ENCODE data around the gene PACSIN2.
"Not testable (repeated sequence)": the region's sequence is repeated elsewhere in the genome, so short reads cannot be mapped to it uniquely, and the experiment has no call there.

PACSIN2 gene

DNA sequence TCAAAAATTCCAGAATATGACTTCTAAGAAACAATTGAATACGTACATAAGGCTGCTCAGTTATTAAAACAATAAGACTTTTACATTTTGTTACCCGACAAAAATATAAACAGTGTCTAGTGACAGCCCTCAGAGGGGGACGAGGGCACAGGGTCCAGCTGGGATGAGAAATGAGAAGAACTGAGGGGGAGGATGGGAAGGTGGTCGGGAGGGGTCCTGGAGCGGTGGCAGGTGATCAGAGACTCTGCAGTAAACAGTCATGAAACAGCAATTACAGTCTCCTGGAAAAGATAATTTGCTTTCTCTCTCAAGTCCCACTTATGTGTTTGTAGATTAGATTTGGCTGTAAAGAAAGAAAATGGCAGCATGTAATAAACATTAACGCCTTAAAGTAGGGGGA, 56.0 kb downstream of the PACSIN2 start:
- TF ChIP-seq CTCF (conservative IDR thresholded peaks at IDR 0.05; ENCODE audit: control insufficient read depth, insufficient read depth, low read depth, low read length), result no peak
- no peak overlapping the region for H3K4me3 ChIP-seq (ENCODE audit: control insufficient read depth, low read depth, low read length)
- DNase-seq (ENCODE audit: low read depth), result no peak

DNA sequence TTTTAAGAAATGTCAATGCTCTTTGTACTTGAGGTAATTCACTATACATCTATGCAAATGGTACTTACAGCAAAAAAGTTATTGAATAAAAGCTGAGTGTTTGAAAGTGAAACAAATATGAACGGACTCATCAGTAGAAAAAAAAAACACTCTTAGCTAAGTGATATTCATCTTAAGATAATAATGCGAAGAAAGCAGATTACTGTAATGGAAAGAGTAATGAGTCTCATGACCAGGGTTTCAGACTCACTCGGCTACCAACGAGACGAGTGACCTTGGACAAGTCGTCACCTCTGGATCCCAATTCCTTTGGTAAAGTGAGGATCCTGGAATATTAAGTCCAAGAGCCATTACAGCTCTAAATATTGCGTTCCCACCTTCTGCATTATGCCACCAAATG, 57.0 kb downstream of the PACSIN2 start:
- DNase-seq (ENCODE audit: low read depth), result no peak
- H3K4me3 ChIP-seq (ENCODE audit: control insufficient read depth, low read depth, low read length), result no peak overlapping the region
- no peak for TF ChIP-seq CTCF (conservative IDR thresholded peaks at IDR 0.05; ENCODE audit: control insufficient read depth, insufficient read depth, low read depth, low read length)

GRCh38 chr22:42957544-42957943, 57.4 kb downstream of the PACSIN2 start:
- no peak overlapping the region for H3K4me3 ChIP-seq (ENCODE audit: control insufficient read depth, low read depth, low read length)
- DNase-seq (ENCODE audit: low read depth), result no peak
- TF ChIP-seq CTCF (conservative IDR thresholded peaks at IDR 0.05; ENCODE audit: control insufficient read depth, insufficient read depth, low read depth, low read length), result no peak

DNA sequence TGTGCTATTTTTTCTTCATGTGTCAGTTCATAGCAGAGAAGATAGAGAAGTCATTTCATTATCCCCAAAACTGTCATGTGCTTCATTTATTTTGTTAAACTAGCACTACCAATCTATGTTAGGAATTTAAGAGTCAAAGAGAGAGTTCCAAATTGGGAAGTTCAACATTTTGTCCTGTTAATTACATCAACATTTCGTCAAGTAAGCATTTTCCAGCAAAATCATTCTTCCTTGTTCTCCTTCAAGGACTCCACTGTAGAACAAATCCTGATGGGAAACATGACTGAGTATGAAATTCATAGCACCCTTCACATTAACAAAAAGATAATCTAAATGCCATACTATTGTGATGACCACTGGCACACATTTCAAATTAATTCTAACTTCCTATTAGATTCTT, 59.1 kb downstream of the PACSIN2 start:
- no peak for TF ChIP-seq CTCF (conservative IDR thresholded peaks at IDR 0.05; ENCODE audit: control insufficient read depth, insufficient read depth, low read depth, low read length)
- DNase-seq (ENCODE audit: low read depth), result no peak
- H3K4me3 ChIP-seq (ENCODE audit: control insufficient read depth, low read depth, low read length), result no peak overlapping the region

DNA sequence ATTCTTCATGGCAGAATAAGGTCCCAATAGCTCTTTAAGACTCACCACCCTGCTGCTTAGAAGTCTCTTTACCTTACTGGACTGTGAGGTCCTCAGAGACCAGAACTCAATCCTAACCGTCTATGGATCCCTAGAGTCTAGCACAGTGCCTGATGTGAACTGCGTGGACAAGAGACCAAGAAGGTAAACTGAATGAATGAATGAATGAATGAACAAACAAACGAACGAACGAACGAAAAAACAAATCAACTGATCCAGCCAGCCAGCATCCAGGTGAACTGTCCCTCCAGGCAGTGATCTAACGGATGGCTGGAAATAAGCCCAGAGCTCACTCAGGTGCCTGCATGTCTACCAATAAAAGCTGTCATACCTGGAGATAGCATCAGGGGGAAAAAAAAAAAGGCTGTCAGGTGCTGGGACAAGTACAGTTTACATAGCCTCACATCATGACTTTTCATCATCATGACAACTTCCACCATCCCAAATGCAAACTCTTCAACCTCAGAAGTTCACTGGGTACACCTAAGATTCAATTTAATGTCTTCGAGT, 59.8 kb downstream of the PACSIN2 start:
- DNase-seq (ENCODE audit: low read depth), result no peak
- no peak for TF ChIP-seq CTCF (conservative IDR thresholded peaks at IDR 0.05; ENCODE audit: control insufficient read depth, insufficient read depth, low read depth, low read length)

GRCh38 chr22:42953751-42954150, 61.2 kb downstream of the PACSIN2 start:
- DNase-seq (ENCODE audit: low read depth); H3K4me3 ChIP-seq (ENCODE audit: control insufficient read depth, low read depth, low read length): not testable (repeated sequence)

More for the DNA sequence above, 59.8 kb downstream of the PACSIN2 start:
- H3K4me3 ChIP-seq (ENCODE audit: control insufficient read depth, low read depth, low read length), result no peak overlapping the region

- no peak for TF ChIP-seq CTCF (conservative IDR thresholded peaks at IDR 0.05; ENCODE audit: control insufficient read depth, insufficient read depth, low read depth, low read length)
- H3K4me3 ChIP-seq (ENCODE audit: control insufficient read depth, low read depth, low read length), result no peak overlapping the region
- DNase-seq (ENCODE audit: low read depth), result no peak
These were observed 63.7 kb downstream of the PACSIN2 start for GRCh38 chr22:42951093-42951710.
